IMR-90 (cell line): Measurements from ENCODE around the gene PCGF2. TPM values are rescaled to one million over a fixed set of nuclear protein-coding genes. Genes with fewer than 3 reads are reported as not detected.
A peak's percentile ranks its signal among the peaks of the same experiment; 100 is the strongest.

ENCODE experiments used
- ATAC-seq: fragments of 200-7000 bp; cut with Tn5 transposase; 2 replicates; pipeline ENCODE4 v1.9.1; 2020; ENCODE audit warnings: low read depth, mild to moderate bottlenecking, moderate library complexity
- BruUV-seq: library from RNA; stranded (reverse); fragments of 400-500 nt; replicated peaks from 2 replicates; lab custom pipeline; 2021; lab: Mats Ljungman, UMichigan
- CTCF ChIA-PET: fragments of 300-600 bp; formaldehyde crosslinking; extraction: SDS; loops from one replicate; lab custom pipeline; 2021; ENCODE audit warnings: antibody characterized with exemption; lab: Yijun Ruan, JAX
- POLR2A ChIA-PET: fragments of 300-600 bp; sonication (Branson Sonifier 250); formaldehyde crosslinking; loops from one replicate; lab custom pipeline; 2022; ENCODE audit warnings: antibody characterized with exemption; ENCODE audit not compliant: unreplicated experiment; lab: Charles Lee
- DNase-seq: peaks from one replicate; pipeline ENCODE4 v3.0.0; 2013
- H2AFZ ChIP-seq: replicated peaks from 2 replicates; pipeline ENCODE3; 2013; ENCODE audit warnings: low read length, mild to moderate bottlenecking; ENCODE audit not compliant: poor library complexity
- H2AK5ac ChIP-seq: 2 replicates; pipeline ENCODE4 v1.6.1; 2013; ENCODE audit warnings: low read depth, low read length, inconsistent platforms
- H2AK9ac ChIP-seq: replicated peaks from 2 replicates; pipeline ENCODE3; 2013; ENCODE audit warnings: mild to moderate bottlenecking, low read depth, low read length, moderate library complexity; ENCODE audit not compliant: poor library complexity
- H2BK120ac ChIP-seq: 2 replicates; pipeline ENCODE4 v1.6.1; 2013; ENCODE audit warnings: low read depth, low read length, inconsistent platforms
- H2BK15ac ChIP-seq: 3 replicates; pipeline ENCODE4 v1.6.1; 2013; ENCODE audit warnings: low read depth, low read length, inconsistent platforms
- H2BK20ac ChIP-seq: 2 replicates; pipeline ENCODE4 v1.6.1; 2013; ENCODE audit warnings: low read depth, mild to moderate bottlenecking, inconsistent platforms, low read length, moderate library complexity
- H2BK5ac ChIP-seq: 2 replicates; pipeline ENCODE4 v1.6.1; 2013; ENCODE audit warnings: mild to moderate bottlenecking, low read depth, low read length, inconsistent platforms; ENCODE audit not compliant: poor library complexity, severe bottlenecking
- H3K14ac ChIP-seq: replicated peaks from 2 replicates; pipeline ENCODE4 v1.6.1; 2013; ENCODE audit warnings: low read depth, low read length, inconsistent platforms
- H3K18ac ChIP-seq: 2 replicates; pipeline ENCODE4 v1.6.1; 2013; ENCODE audit warnings: low read depth, low read length, control low read depth
- H3K23ac ChIP-seq: 2 replicates; pipeline ENCODE4 v1.6.1; 2013; ENCODE audit warnings: low read depth, low read length, inconsistent platforms
- H3K27ac ChIP-seq: 2 replicates; pipeline ENCODE4 v1.5.1; 2013; ENCODE audit warnings: mild to moderate bottlenecking, control low read depth, low read length; ENCODE audit not compliant: insufficient read depth
- H3K27me3 ChIP-seq: 2 replicates; pipeline ENCODE4 v1.6.1; 2013; ENCODE audit warnings: low read length; ENCODE audit not compliant: control insufficient read depth, insufficient read depth
- H3K36me3 ChIP-seq: 2 replicates; pipeline ENCODE4 v1.6.1; 2013; ENCODE audit warnings: low read length, mixed read lengths; ENCODE audit not compliant: control insufficient read depth, insufficient read depth
- H3K4ac ChIP-seq: 2 replicates; pipeline ENCODE4 v1.6.1; 2013; ENCODE audit warnings: low read depth, low read length, inconsistent platforms
- H3K4me1 ChIP-seq: 2 replicates; pipeline ENCODE4 v1.6.1; 2013; ENCODE audit warnings: low read length, mixed read lengths; ENCODE audit not compliant: control insufficient read depth, insufficient read depth
- H3K4me2 ChIP-seq: 2 replicates; pipeline ENCODE4 v1.6.1; 2013; ENCODE audit warnings: low read depth, mild to moderate bottlenecking, control low read depth, low read length, moderate library complexity
- H3K4me3 ChIP-seq: 2 replicates; pipeline ENCODE4 v1.5.1; 2013; ENCODE audit warnings: low read depth, mild to moderate bottlenecking, control low read depth, low read length, moderate library complexity; ENCODE audit not compliant: insufficient read depth
- H3K56ac ChIP-seq: 2 replicates; pipeline ENCODE4 v1.6.1; 2013; ENCODE audit warnings: low read length, inconsistent platforms; ENCODE audit not compliant: insufficient read depth; ENCODE audit errors: extremely low read depth
- H3K79me1 ChIP-seq, 2 experiments: 2 replicates each; pipeline ENCODE4 v1.6.1; 2013; ENCODE audit warnings: low read length in 2 of 2, inconsistent platforms in 1 of 2, low read depth in 1 of 2
- H3K9ac ChIP-seq: 2 replicates; pipeline ENCODE4 v1.6.1; 2013; ENCODE audit warnings: low read depth, low read length, control low read depth
- H3K9me1 ChIP-seq: 2 replicates; pipeline ENCODE4 v1.6.1; 2013; ENCODE audit warnings: low read length, inconsistent platforms; ENCODE audit not compliant: insufficient read depth
- H3K9me3 ChIP-seq: 2 replicates; pipeline ENCODE4 v1.6.1; 2013; ENCODE audit warnings: low read length; ENCODE audit not compliant: control insufficient read depth, insufficient read depth
- H4K20me1 ChIP-seq: 2 replicates; pipeline ENCODE4 v1.6.1; 2013; ENCODE audit warnings: low read length, inconsistent platforms; ENCODE audit not compliant: insufficient read depth
- H4K5ac ChIP-seq: 2 replicates; pipeline ENCODE4 v1.6.1; 2013; ENCODE audit warnings: mild to moderate bottlenecking, low read depth, low read length, control low read depth
- H4K8ac ChIP-seq, 2 experiments: 2 replicates each; pipeline ENCODE4 v1.6.1; 2013; ENCODE audit warnings: low read depth in 2 of 2, low read length in 2 of 2, control low read depth in 1 of 2, inconsistent platforms in 1 of 2
- H4K91ac ChIP-seq: 2 replicates; pipeline ENCODE4 v1.6.1; 2013; ENCODE audit warnings: low read depth, low read length, inconsistent platforms; ENCODE audit not compliant: insufficient read depth
- BHLHE40 ChIP-seq: fragments of 150-350 bp; IDR thresholded peaks from 2 replicates; pipeline ENCODE4 v1.6.1; 2016; ENCODE audit warnings: mild to moderate bottlenecking, low read depth, low read length
- CEBPB ChIP-seq: IDR thresholded peaks from 2 replicates; pipeline ENCODE4 v1.6.1; 2012; ENCODE audit warnings: low read depth, low read length, improper control_type of control experiment
- CTCF ChIP-seq: conservative IDR thresholded peaks from 2 replicates; pipeline ENCODE4 v1.5.1; 2012; ENCODE audit warnings: mild to moderate bottlenecking, low read depth, low read length, improper control_type of control experiment
- ELK1 ChIP-seq: fragments of 150-350 bp; IDR thresholded peaks from 2 replicates; pipeline ENCODE4 v1.6.1; 2016; ENCODE audit warnings: low read depth, mild to moderate bottlenecking, low read length, moderate library complexity, borderline replicate concordance
- FOS ChIP-seq: fragments of 150-350 bp; IDR thresholded peaks from 2 replicates; pipeline ENCODE4 v1.6.1; 2016; ENCODE audit warnings: low read depth, low read length
- MAFK ChIP-seq: IDR thresholded peaks from 2 replicates; pipeline ENCODE4 v1.6.1; 2012; ENCODE audit warnings: low read depth, low read length, improper control_type of control experiment
- MAZ ChIP-seq: IDR thresholded peaks from 2 replicates; pipeline ENCODE4 v1.6.1; 2012; ENCODE audit warnings: low read depth, mild to moderate bottlenecking, low read length, improper control_type of control experiment, moderate library complexity, borderline replicate concordance
- MXI1 ChIP-seq: IDR thresholded peaks from 2 replicates; pipeline ENCODE4 v1.6.1; 2012; ENCODE audit warnings: low read depth, mild to moderate bottlenecking, low read length, moderate library complexity, borderline replicate concordance
- NFE2L2 ChIP-seq: fragments of 150-350 bp; IDR thresholded peaks from 2 replicates; pipeline ENCODE4 v1.6.1; 2016; ENCODE audit warnings: low read depth, mild to moderate bottlenecking, low read length
- POLR2A ChIP-seq: IDR thresholded peaks from 2 replicates; pipeline ENCODE4 v1.6.1; 2012; ENCODE audit warnings: mild to moderate bottlenecking, low read depth, low read length
- RAD21 ChIP-seq: IDR thresholded peaks from 2 replicates; pipeline ENCODE4 v1.6.1; 2012; ENCODE audit warnings: low read length, improper control_type of control experiment
- RFX5 ChIP-seq: IDR thresholded peaks from 2 replicates; pipeline ENCODE4 v1.8.0; 2012; ENCODE audit warnings: low read depth, mild to moderate bottlenecking, low read length, moderate library complexity
- SMC3 ChIP-seq: fragments of 150-350 bp; IDR thresholded peaks from 2 replicates; pipeline ENCODE4 v1.6.1; 2016; ENCODE audit warnings: low read depth, mild to moderate bottlenecking, antibody characterized with exemption, low read length, moderate library complexity
- WGBS, 2 experiments: methylation state at CpG; one replicate each; pipeline versions ENCODE4 v1.1.5 to v1.1.7; 2013; ENCODE audit warnings: missing lambda C conversion rate in 2 of 2; ENCODE audit not compliant: insufficient read length in 1 of 2; ENCODE audit errors: extremely low coverage in 2 of 2; 5-methylcytosine and 5-hydroxymethylcytosine counted together
- dilution Hi-C: fragments of 300-500 bp; cut with HindIII; formaldehyde crosslinking; loops from one replicate; pipeline ENCODE4 v1.14.3; 2018; ENCODE audit warnings: low sequenced_read_pairs; ENCODE audit not compliant: unreplicated experiment
- in situ Hi-C: fragments of 300-500 bp; cut with MboI; formaldehyde crosslinking; loops from 3 replicates; pipeline ENCODE4 v1.14.3; 2019; ENCODE audit warnings: low sequenced_read_pairs, inconsistent platforms, mixed read lengths
- intact Hi-C: fragments of 100-400 bp; cut with micrococcal nuclease; formaldehyde crosslinking; loops from 2 replicates; pipeline ENCODE4 v1.10.0; 2022
- polyA plus RNA-seq, 3 experiments: library from polyadenylated mRNA; depleted of rRNA; stranded (reverse); fragments of >200 nt; gene quantifications; 2 replicates each; pipeline ENCODE4 v1.2.3, GENCODE V29; 2012; ENCODE audit warnings: low replicate concordance in 1 of 3
- total RNA-seq: library from RNA; depleted of rRNA; stranded (reverse); fragments of >200 nt; gene quantifications from 2 replicates; pipeline ENCODE4 v1.2.3, GENCODE V29; 2012
- TF ChIP-seq, protein P1 (sequence below): fragments of 150-350 bp; IDR thresholded peaks from 2 replicates; pipeline ENCODE4 v1.6.1; 2017; ENCODE audit warnings: mild to moderate bottlenecking, antibody characterized with exemption, low read length, low read depth

The PCGF2 gene
- total and polyA plus RNA-seq, 2 of the 4 experiments (the other 2 are of a cell fraction) = 1.1 to 18.2 TPM

- H4K5ac ChIP-seq = peak overlapping the region; percentile 58
- peak overlapping the region; percentile 45; the same call in 1 of the 3 replicates for H2BK15ac ChIP-seq
- peak overlapping the region; percentile 66 to 91; a peak in 2 of 4 replicates for H4K8ac ChIP-seq
- TF ChIP-seq NFE2L2 = no peak
- no peak for TF ChIP-seq POLR2A
- TF ChIP-seq RAD21 = no peak
- TF ChIP-seq CEBPB = no peak
- TF ChIP-seq MAZ = no peak
- no peak for TF ChIP-seq CTCF
- no peak for TF ChIP-seq BHLHE40
- TF ChIP-seq SMC3 = no peak
- TF ChIP-seq ELK1 = no peak
- no peak for TF ChIP-seq MAFK
- TF ChIP-seq FOS = no peak
- no peak for TF ChIP-seq RFX5
- TF ChIP-seq, protein P1, sequence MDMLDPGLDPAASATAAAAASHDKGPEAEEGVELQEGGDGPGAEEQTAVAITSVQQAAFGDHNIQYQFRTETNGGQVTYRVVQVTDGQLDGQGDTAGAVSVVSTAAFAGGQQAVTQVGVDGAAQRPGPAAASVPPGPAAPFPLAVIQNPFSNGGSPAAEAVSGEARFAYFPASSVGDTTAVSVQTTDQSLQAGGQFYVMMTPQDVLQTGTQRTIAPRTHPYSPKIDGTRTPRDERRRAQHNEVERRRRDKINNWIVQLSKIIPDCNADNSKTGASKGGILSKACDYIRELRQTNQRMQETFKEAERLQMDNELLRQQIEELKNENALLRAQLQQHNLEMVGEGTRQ = no peak
- no peak for TF ChIP-seq MXI1
- H2BK20ac ChIP-seq = no peak overlapping the region
- H3K9ac ChIP-seq = peak overlapping the region; percentile 92
- H3K27ac ChIP-seq = peak overlapping the region; percentile 94
- peaks cover 20% of the 10 kb centered on the region for H3K9me1 ChIP-seq
- H3K9me3 ChIP-seq = no peaks in the 10 kb centered on the region
- no peaks in the 10 kb centered on the region for H3K27me3 ChIP-seq
- peak overlapping the region; percentile 94 for H2AK5ac ChIP-seq
- WGBS, 2 experiments = 0% methylated on average over 14 of the region's 64 CpGs; no CpG with 5 or more reads in 1 of the 2 experiments
- peak overlapping the region; percentile 58 for H2BK120ac ChIP-seq
- H2AFZ ChIP-seq = peak overlapping the region; percentile 76
- peaks cover 18% of the 10 kb centered on the region for H3K4me1 ChIP-seq
- peak overlapping the region; percentile 88; the same call in 1 of the 2 replicates for H4K91ac ChIP-seq
- peak overlapping the region; percentile 91 for H3K4me3 ChIP-seq
- peak overlapping the region; percentile 95 for H3K4me2 ChIP-seq
- ATAC-seq = peak; percentile 9
- no peaks in the 10 kb centered on the region for H3K36me3 ChIP-seq
- POLR2A ChIA-PET = interaction anchor here (0.6 kb wide), 1 partner anchor 47 kb away, joined by 3 read pairs; no protein-coding TSS in a partner anchor
- H3K56ac ChIP-seq = peak overlapping the region; percentile 47; the same call in 1 of the 2 replicates
- H3K14ac ChIP-seq = peak overlapping the region; percentile 79
- H4K20me1 ChIP-seq = peaks cover 46% of the 10 kb centered on the region
- H3K18ac ChIP-seq = peak overlapping the region; percentile 46
- dilution Hi-C loops = no loop called here
- intact Hi-C loops = no loop called here
- BruUV-seq = no TSS peak
- peak overlapping the region; percentile 58; the same call in 1 of the 2 replicates for H3K23ac ChIP-seq
- peaks cover 0 to 46% of the 10 kb centered on the region in 2 experiments; a peak in 2 of 4 replicates for H3K79me1 ChIP-seq
- H2AK9ac ChIP-seq = peak overlapping the region; percentile 98
- peak overlapping the region; percentile 85 for H2BK5ac ChIP-seq
- peak overlapping the region; percentile 91 for H3K4ac ChIP-seq
- DNase-seq = no peak
- in situ Hi-C loops = no loop called here
- CTCF ChIA-PET = no interaction called here
Measured at GRCh38 chr17:38747463-38748148, 530 bp downstream of the PCGF2 start.
